Endothelial cell of umbilical vein (primary cell): ENCODE data around the gene GATM. TPM values are rescaled to one million over a fixed set of nuclear protein-coding genes. Genes with fewer than 3 reads are reported as not detected.

Experiments
- BruUV-seq: library from RNA; stranded (reverse); fragments of 400-500 nt; replicated peaks from 2 replicates; lab custom pipeline; 2021; lab: Mats Ljungman, UMichigan
- CTCF ChIA-PET: fragments of 300-600, 350-600 bp; sonication (Branson Sonifier 250); formaldehyde crosslinking; loops from one replicate; lab custom pipeline; 2021; ENCODE audit warnings: antibody characterized with exemption, inconsistent platforms; lab: Charles Lee
- POLR2A ChIA-PET: fragments of 300-600, 350-600 bp; sonication (Branson Sonifier 250); formaldehyde crosslinking; loops from one replicate; lab custom pipeline; 2021; ENCODE audit warnings: antibody characterized with exemption, inconsistent platforms; lab: Charles Lee
- DNase-seq: peaks from one replicate; pipeline ENCODE4 v3.0.0-alpha.2; 2011; ENCODE audit warnings: low read depth, low spot score
- FAIRE-seq: peaks from 2 replicates; lab custom pipeline; 2011; peaks lifted over from hg19 to GRCh38; lab: Jason Lieb, UNC
- H2AFZ ChIP-seq: 2 replicates; pipeline ENCODE4 v1.6.0; 2012; ENCODE audit warnings: low read depth, low read length, control low read depth, inconsistent platforms
- H3K27ac ChIP-seq: 2 replicates; pipeline ENCODE4 v1.5.1; 2011; ENCODE audit warnings: low read depth, mild to moderate bottlenecking, control low read depth, low read length, moderate library complexity; ENCODE audit not compliant: insufficient read depth
- H3K27me3 ChIP-seq, 2 experiments: 2 replicates each; pipeline versions ENCODE4 v1.6.0 to v1.6.1; 2011; ENCODE audit warnings: low read length in 2 of 2, mixed read lengths in 1 of 2; ENCODE audit not compliant: control insufficient read depth in 2 of 2, insufficient read depth in 2 of 2
- H3K36me3 ChIP-seq, 2 experiments: 2 replicates in 1 of 2; 3 replicates in 1 of 2; pipeline ENCODE4 v1.5.1; 2011; ENCODE audit warnings: low read length in 2 of 2, mild to moderate bottlenecking in 1 of 2, moderate library complexity in 1 of 2; ENCODE audit not compliant: control insufficient read depth in 2 of 2, insufficient read depth in 2 of 2; ENCODE audit errors: extremely low read depth in 1 of 2
- H3K4me1 ChIP-seq: 3 replicates; pipeline ENCODE4 v1.5.1; 2011; ENCODE audit warnings: mild to moderate bottlenecking, low read length; ENCODE audit not compliant: control insufficient read depth, insufficient read depth; ENCODE audit errors: extremely low read depth
- H3K4me2 ChIP-seq: 2 replicates; pipeline ENCODE4 v1.6.1; 2011; ENCODE audit warnings: low read length, control low read depth, mixed read lengths; ENCODE audit not compliant: insufficient read depth
- H3K4me3 ChIP-seq, 3 experiments: fragments of 200-600 bp in 1 of 3; sonication (generic), shearing (Covaris generic) in 1 of 3; replicated peaks in 1 of 3; 2 replicates each; pipeline ENCODE4 v1.5.1; 2011 to 2016; ENCODE audit warnings: control low read depth in 3 of 3, low read length in 3 of 3, mild to moderate bottlenecking in 2 of 3, inconsistent platforms in 1 of 3, low read depth in 1 of 3, moderate library complexity in 1 of 3; ENCODE audit not compliant: insufficient read depth in 1 of 3
- H3K79me2 ChIP-seq: 2 replicates; pipeline ENCODE4 v1.6.0; 2012; ENCODE audit warnings: low read length, inconsistent platforms; ENCODE audit not compliant: control insufficient read depth, insufficient read depth
- H3K9ac ChIP-seq: replicated peaks from 2 replicates; pipeline ENCODE3; 2011; ENCODE audit warnings: low read length, control low read depth; ENCODE audit not compliant: insufficient read depth; ENCODE audit errors: extremely low read depth
- H3K9me1 ChIP-seq: replicated peaks from 3 replicates; pipeline ENCODE4 v1.6.0; 2011; ENCODE audit warnings: mild to moderate bottlenecking, low read length; ENCODE audit not compliant: control insufficient read depth, insufficient read depth; ENCODE audit errors: extremely low read depth
- H3K9me3 ChIP-seq: replicated peaks from 2 replicates; pipeline ENCODE4 v1.5.1; 2012; ENCODE audit warnings: low read length, inconsistent platforms; ENCODE audit not compliant: control insufficient read depth, insufficient read depth
- H4K20me1 ChIP-seq: replicated peaks from 2 replicates; pipeline ENCODE3; 2011; ENCODE audit warnings: mild to moderate bottlenecking, low read length; ENCODE audit not compliant: control insufficient read depth, insufficient read depth; ENCODE audit errors: extremely low read depth
- CTCF ChIP-seq, 2 donors: IDR thresholded peaks; 1 replicate in 1 of 2; 2 replicates in 1 of 2; pipeline ENCODE4 v1.5.1; 2011; ENCODE audit warnings: low read length in 2 of 2, mild to moderate bottlenecking in 2 of 2, moderate library complexity in 2 of 2, control low read depth in 1 of 2, inconsistent platforms in 1 of 2, low read depth in 1 of 2; ENCODE audit not compliant: insufficient read depth in 1 of 2; ENCODE audit errors: extremely low read depth in 1 of 2
- EZH2 ChIP-seq: IDR thresholded peaks from 2 replicates; pipeline ENCODE4 v1.6.1; 2012; ENCODE audit warnings: borderline replicate concordance, low read depth, mild to moderate bottlenecking, moderate library complexity, low read length, inconsistent platforms; ENCODE audit not compliant: severe bottlenecking
- FOS ChIP-seq: IDR thresholded peaks from 2 replicates; pipeline ENCODE4 v1.6.1; 2011; ENCODE audit warnings: mild to moderate bottlenecking, low read length, moderate library complexity, borderline replicate concordance; ENCODE audit not compliant: insufficient read depth
- GATA2 ChIP-seq: IDR thresholded peaks from 2 replicates; pipeline ENCODE4 v1.7.0; 2011; ENCODE audit warnings: low read depth, mild to moderate bottlenecking, moderate library complexity, mixed read lengths, low read length; ENCODE audit not compliant: insufficient read length, insufficient read depth
- JUN ChIP-seq: IDR thresholded peaks from 2 replicates; pipeline ENCODE4 v1.6.1; 2011; ENCODE audit warnings: borderline replicate concordance, low read depth; ENCODE audit not compliant: insufficient read length, insufficient read depth
- MAX ChIP-seq: IDR thresholded peaks from 2 replicates; pipeline ENCODE4 v1.6.1; 2011; ENCODE audit not compliant: insufficient read depth, insufficient read length
- MYC ChIP-seq: IDR thresholded peaks from one replicate; pipeline ENCODE4 v1.6.1; 2011; ENCODE audit warnings: mild to moderate bottlenecking, low read depth, low read length
- POLR2A ChIP-seq: IDR thresholded peaks from 2 replicates; pipeline ENCODE4 v1.6.1; 2012; ENCODE audit warnings: low read depth, mild to moderate bottlenecking, control low read depth, low read length
- POLR2AphosphoS5 ChIP-seq: IDR thresholded peaks from 2 replicates; pipeline ENCODE4 v1.6.1; 2012; ENCODE audit warnings: low read depth, mild to moderate bottlenecking, control low read depth, low read length, moderate library complexity; ENCODE audit not compliant: insufficient read depth
- dilution Hi-C: fragments of 300-500 bp; cut with MboI; formaldehyde crosslinking; loops from one replicate; pipeline ENCODE4 v1.15.0; 2019; ENCODE audit warnings: low sequenced_read_pairs; ENCODE audit not compliant: extremely low pct_ligation_motif_present
- intact Hi-C: fragments of 100-400 bp; cut with micrococcal nuclease; formaldehyde crosslinking; loops from one replicate; pipeline ENCODE4 v1.10.0; 2022
- polyA plus RNA-seq, 4 experiments: library from polyadenylated mRNA; depleted of rRNA in 3 of 4; stranded (reverse) in 3 of 4; unstranded in 1 of 4; fragments of >200 nt; gene quantifications; 2 replicates each; pipeline versions ENCODE4 v1.2.1 to v1.2.3, GENCODE V29; 2011 to 2012; ENCODE audit warnings: missing spikeins in 1 of 4
- total RNA-seq: library from RNA; stranded (reverse); gene quantifications from 2 replicates; pipeline ENCODE4 v1.2.3, GENCODE V29; 2021

GATM gene
- total and polyA plus RNA-seq, 2 donors (not counting 3 experiments of a cell fraction or from before 2014, with no cell fraction given) = 0.21 to 0.60 TPM

GRCh38 chr15:45354711-45355110, 23.6 kb downstream of the GATM start:
- Histone ChIP-seq H3K4me1 (no peaks in the 10 kb centered on the region), H3K27me3 (peaks cover 2 to 5% of the 10 kb centered on the region in 2 experiments), H3K9me1 (no peaks in the 10 kb centered on the region), H3K27ac (no peak overlapping the region), H3K79me2 (no peaks in the 10 kb centered on the region), H3K9ac (no peak overlapping the region), H3K9me3 (no peaks in the 10 kb centered on the region), H3K4me3 (no peak overlapping the region), H2AFZ (no peak overlapping the region), H3K36me3 (no peaks in the 10 kb centered on the region), H4K20me1 (no peaks in the 10 kb centered on the region), H3K4me2 (no peak overlapping the region)
- intact Hi-C loops (no loop called here), dilution Hi-C loops (no loop called here)
- BruUV-seq = no TSS peak
- FAIRE-seq = no peak
- CTCF ChIA-PET = no interaction called here
- POLR2A ChIA-PET = no interaction called here
- TF ChIP-seq EZH2 (no peak), MYC (no peak)
- no peak for DNase-seq

GRCh38 chr15:45351227-45351626, 27.1 kb downstream of the GATM start:
- H3K4me1 ChIP-seq = no peaks in the 10 kb centered on the region
- TF ChIP-seq FOS (no peak), POLR2A (no peak), EZH2 (no peak), CTCF (IDR thresholded peaks at IDR 0.05; ENCODE audit: extremely low read depth in 1 of 2, insufficient read depth in 1 of 2, low read depth in 1 of 2, low read length in 2 of 2) (no peak), POLR2AphosphoS5 (no peak), JUN (no peak), GATA2 (no peak), MYC (no peak), MAX (no peak)
- no peak for DNase-seq
- POLR2A ChIA-PET = no interaction called here
- H3K9me3 ChIP-seq = no peaks in the 10 kb centered on the region
- no peak overlapping the region for H3K4me2 ChIP-seq
- no peak overlapping the region for H3K4me3 ChIP-seq
- no peak overlapping the region for H3K27ac ChIP-seq
- no peaks in the 10 kb centered on the region for H4K20me1 ChIP-seq
- no peak overlapping the region for H2AFZ ChIP-seq
- dilution Hi-C loops (no loop called here), intact Hi-C loops (no loop called here)
- CTCF ChIA-PET = no interaction called here
- peaks cover 2 to 5% of the 10 kb centered on the region in 2 experiments for H3K27me3 ChIP-seq
- BruUV-seq = no TSS peak
- no peaks in the 10 kb centered on the region for H3K79me2 ChIP-seq
- no peaks in the 10 kb centered on the region for H3K9me1 ChIP-seq
- no peaks in the 10 kb centered on the region for H3K36me3 ChIP-seq
- H3K9ac ChIP-seq = no peak overlapping the region
- FAIRE-seq = no peak
